HG02852 (cell line): Measurements from ENCODE around the gene RPP38.

Source experiments
- ATAC-seq: cut with Tn5 transposase; IDR thresholded peaks from one replicate; pipeline ENCODE4 v1.9.1; 2021; ENCODE audit warnings: mild to moderate bottlenecking, moderate library complexity; ENCODE audit not compliant: unreplicated experiment

The RPP38 gene

GRCh38 chr10:15149042-15149771 is 52.1 kb downstream of the RPP38 start:
- no peak for ATAC-seq

GRCh38 chr10:15150563-15150962 is 53.4 kb downstream of the RPP38 start:
- ATAC-seq, result no peak

GRCh38 chr10:15152556-15152955 is 55.4 kb downstream of the RPP38 start:
- no peak for ATAC-seq
